K562 (cell line): ENCODE results near the gene TLE4. TPM values are rescaled to one million over a fixed set of nuclear protein-coding genes. Genes with fewer than 3 reads are reported as not detected.

Experiments used
- ATAC-seq: fragments of 200-7000 bp; cut with Tn5 transposase; 3 replicates; pipeline ENCODE4 v1.9.1; 2020; ENCODE audit warnings: moderate library complexity
- BruUV-seq: library from RNA; stranded (reverse); fragments of 400-500 nt; replicated peaks from 2 replicates; lab custom pipeline; 2021; lab: Mats Ljungman, UMichigan
- CTCF ChIA-PET: fragments of 300-600 bp; formaldehyde crosslinking; extraction: SDS; loops from one replicate; lab custom pipeline; 2021; ENCODE audit warnings: low intra/inter-chr PET ratio; lab: Yijun Ruan, JAX
- POLR2A ChIA-PET: fragments of 300-600, 350-650 bp; sonication (Branson Sonifier 250); formaldehyde crosslinking; extraction: SDS; loops from one replicate; lab custom pipeline; 2021; ENCODE audit warnings: antibody characterized with exemption, inconsistent platforms; lab: Yijun Ruan, JAX
- DNase-seq, 4 experiments: peaks; one replicate each; pipeline versions ENCODE4 v3.0.0 to v3.0.0-alpha.2; 2011 to 2018; ENCODE audit warnings: low spot score in 3 of 4, mixed read lengths in 3 of 4; ENCODE audit errors: extremely low read depth in 1 of 4
- FAIRE-seq: peaks from 2 replicates; lab custom pipeline; 2011; peaks lifted over from hg19 to GRCh38; lab: Jason Lieb, UNC
- H2AFZ ChIP-seq: 2 replicates; pipeline ENCODE4 v1.6.0; 2011; ENCODE audit warnings: low read depth, low read length, control low read depth, inconsistent platforms
- H3K27ac ChIP-seq: fragments of 200-600 bp; 3 replicates; pipeline ENCODE4 v1.8.0; 2011; ENCODE audit warnings: low read depth, mild to moderate bottlenecking, control low read depth, inconsistent platforms, low read length, moderate library complexity, mixed read lengths; ENCODE audit errors: extremely low read depth
- H3K27me3 ChIP-seq, 2 experiments: fragments of 300-600 bp in 1 of 2; 2 replicates in 1 of 2; 3 replicates in 1 of 2; pipeline versions ENCODE4 v1.6.0 to v1.8.0; 2011; ENCODE audit warnings: inconsistent platforms in 2 of 2, low read length in 2 of 2, mild to moderate bottlenecking in 1 of 2, mixed read lengths in 1 of 2, moderate library complexity in 1 of 2; ENCODE audit not compliant: control insufficient read depth in 2 of 2, insufficient read depth in 2 of 2
- H3K36me3 ChIP-seq: fragments of 300-600 bp; 3 replicates; pipeline ENCODE4 v1.8.0; 2011; ENCODE audit warnings: mild to moderate bottlenecking, low read length, inconsistent platforms; ENCODE audit not compliant: control insufficient read depth, insufficient read depth
- H3K4me1 ChIP-seq, 2 experiments: fragments of 200-600 bp in 1 of 2; replicated peaks in 1 of 2; 2 replicates in 1 of 2; 3 replicates in 1 of 2; pipeline versions ENCODE4 v1.5.1 to v1.8.0; 2011; ENCODE audit warnings: inconsistent platforms in 2 of 2, low read length in 2 of 2, mild to moderate bottlenecking in 1 of 2, mixed read lengths in 1 of 2, moderate library complexity in 1 of 2; ENCODE audit not compliant: control insufficient read depth in 2 of 2, insufficient read depth in 2 of 2
- H3K4me2 ChIP-seq: 2 replicates; pipeline ENCODE4 v1.6.1; 2011; ENCODE audit warnings: low read length, control low read depth, inconsistent platforms, mixed read lengths; ENCODE audit not compliant: insufficient read depth
- H3K4me3 ChIP-seq: fragments of 200-600 bp; sonication (generic), shearing (Covaris generic); 2 replicates; pipeline ENCODE4 v1.5.1; 2016; ENCODE audit warnings: control low read depth, inconsistent platforms
- H3K79me2 ChIP-seq: fragments of 200-600 bp; 3 replicates; pipeline ENCODE4 v1.8.0; 2011; ENCODE audit warnings: low read length, inconsistent platforms; ENCODE audit not compliant: control insufficient read depth, insufficient read depth
- H3K9ac ChIP-seq, 2 experiments: 2 replicates each; pipeline versions ENCODE4 v1.6.0 to v1.6.1; 2011; ENCODE audit warnings: low read depth in 2 of 2, low read length in 2 of 2, control low read depth in 1 of 2, inconsistent platforms in 1 of 2, mild to moderate bottlenecking in 1 of 2, mixed read lengths in 1 of 2; ENCODE audit not compliant: insufficient read depth in 1 of 2
- H3K9me1 ChIP-seq: one replicate; pipeline ENCODE4 v1.6.0; 2011; ENCODE audit warnings: inconsistent platforms, mild to moderate bottlenecking, low read length, moderate library complexity; ENCODE audit not compliant: control insufficient read depth, insufficient read depth
- H3K9me3 ChIP-seq: replicated peaks from 2 replicates; pipeline ENCODE4 v1.5.1; 2011; ENCODE audit warnings: low read depth, low read length, inconsistent platforms; ENCODE audit not compliant: control insufficient read depth, insufficient read depth
- H4K20me1 ChIP-seq: replicated peaks from 2 replicates; pipeline ENCODE4 v1.6.1; 2011; ENCODE audit warnings: low read length, inconsistent platforms, mixed read lengths; ENCODE audit not compliant: control insufficient read depth, insufficient read depth
- NBN ChIP-seq: fragments of 450-650 bp; IDR thresholded peaks from 2 replicates; pipeline ENCODE4 v1.6.1; 2016; ENCODE audit warnings: low read depth, mild to moderate bottlenecking
- WGBS: fragments of 100-300 bp; shearing (Covaris generic); methylation state at CpG from one replicate; pipeline ENCODE4 v1.1.6; 2016; ENCODE audit warnings: low coverage, mixed read lengths; ENCODE audit not compliant: insufficient coverage; ENCODE audit errors: missing lambda C conversion rate; 5-methylcytosine and 5-hydroxymethylcytosine counted together
- in situ Hi-C: fragments of 300-500 bp; cut with MboI; formaldehyde crosslinking; loops from 4 replicates; pipeline ENCODE4 v1.15.0; 2018; ENCODE audit warnings: inconsistent platforms, mixed read lengths
- intact Hi-C: fragments of 100-400 bp; cut with micrococcal nuclease; formaldehyde crosslinking; loops from 2 replicates; pipeline ENCODE4 v1.14.2; 2022
- polyA plus RNA-seq, 8 experiments: library from polyadenylated mRNA; depleted of rRNA in 4 of 8; stranded (reverse) in 5 of 8; unstranded in 3 of 8; fragments of >200 nt; fragmentation: Nextera tagmentation in 2 of 8; fragmentation: Illumina TruSeq in 1 of 8; extraction: Ambion mirVana in 2 of 8; extraction: Trizol in 1 of 8; gene quantifications; 2 replicates each; pipeline versions ENCODE4 v1.2.1 to v1.2.3, GENCODE V29; 2011 to 2014; ENCODE audit warnings: inconsistent platforms in 1 of 8, missing spikeins in 1 of 8
- total RNA-seq, 7 experiments: library from RNA; depleted of rRNA in 6 of 7; stranded (reverse); fragments of >200 nt in 6 of 7; fragmentation: Illumina TruSeq in 2 of 7; extraction: Trizol in 2 of 7; gene quantifications; 2 replicates each; pipeline versions ENCODE4 v1.2.1 to v1.2.3, GENCODE V29; 2011 to 2021; ENCODE audit warnings: low replicate concordance in 1 of 7
- TF ChIP-seq, protein P1 (sequence below), 2 experiments: fragments of 450-650 bp in 1 of 2; sonication (generic) in 1 of 2; formaldehyde crosslinking in 1 of 2; IDR thresholded peaks; 2 replicates each; pipeline versions ENCODE4 v1.7.1 to v1.9.0; 2016 to 2022; ENCODE audit warnings: inconsistent platforms in 1 of 2, mild to moderate bottlenecking in 1 of 2, missing genetic modification reagents in 1 of 2

Gene TLE4
- total and polyA plus RNA-seq, 9 of the 15 experiments (the other 6 are each of a cell fraction or from before 2014, with no cell fraction given) = 1.1 to 8.8 (median 5.7) TPM

DNA sequence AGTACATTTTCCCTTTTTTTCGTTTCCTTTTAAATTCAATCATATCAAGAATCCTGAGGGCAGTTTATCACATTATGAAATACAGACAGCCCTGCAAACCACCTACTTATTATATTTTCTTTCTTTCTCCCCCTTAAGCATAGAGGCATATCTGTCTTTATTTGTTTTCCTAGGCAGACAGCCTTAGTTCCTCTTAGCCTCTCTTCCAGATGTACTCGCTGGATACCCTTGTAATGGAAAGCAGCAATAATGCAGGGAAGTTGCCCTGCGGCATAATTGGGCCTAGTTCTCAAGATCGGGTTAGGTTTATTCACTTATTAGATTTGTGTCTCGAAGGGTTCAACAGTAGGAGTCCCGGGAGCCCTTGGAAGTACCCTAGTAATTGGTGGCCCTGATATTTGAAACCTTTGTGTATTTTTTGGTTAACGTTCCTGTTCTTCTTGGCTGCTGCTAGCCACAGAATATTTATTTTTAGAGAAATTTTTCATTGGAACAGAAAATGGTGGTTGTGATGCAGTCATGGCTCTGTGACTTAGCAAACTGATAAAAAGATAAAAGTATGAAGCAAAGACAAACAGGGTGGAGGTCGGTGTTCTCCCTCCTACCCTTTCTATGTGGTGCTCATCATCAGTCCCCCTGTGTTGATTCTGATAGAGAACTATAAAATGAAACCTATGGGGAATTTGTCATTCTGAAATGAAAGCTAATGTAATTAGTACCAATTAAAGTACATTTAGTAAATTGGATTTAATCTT, 6.4 kb downstream of the TLE4 start:
- H3K9me3 ChIP-seq = no peaks in the 10 kb centered on the region
- no peaks in the 10 kb centered on the region for H3K9me1 ChIP-seq
- H3K79me2 ChIP-seq = no peaks in the 10 kb centered on the region; the same call in 2 of the 3 replicates
- FAIRE-seq (no peak), ATAC-seq (no peak), DNase-seq (no peak)
- ChIA-PET CTCF (no interaction called here), POLR2A (no interaction called here)
- H3K4me2 ChIP-seq = no peak overlapping the region
- TF ChIP-seq NBN = no peak
- TF ChIP-seq, protein P1, sequence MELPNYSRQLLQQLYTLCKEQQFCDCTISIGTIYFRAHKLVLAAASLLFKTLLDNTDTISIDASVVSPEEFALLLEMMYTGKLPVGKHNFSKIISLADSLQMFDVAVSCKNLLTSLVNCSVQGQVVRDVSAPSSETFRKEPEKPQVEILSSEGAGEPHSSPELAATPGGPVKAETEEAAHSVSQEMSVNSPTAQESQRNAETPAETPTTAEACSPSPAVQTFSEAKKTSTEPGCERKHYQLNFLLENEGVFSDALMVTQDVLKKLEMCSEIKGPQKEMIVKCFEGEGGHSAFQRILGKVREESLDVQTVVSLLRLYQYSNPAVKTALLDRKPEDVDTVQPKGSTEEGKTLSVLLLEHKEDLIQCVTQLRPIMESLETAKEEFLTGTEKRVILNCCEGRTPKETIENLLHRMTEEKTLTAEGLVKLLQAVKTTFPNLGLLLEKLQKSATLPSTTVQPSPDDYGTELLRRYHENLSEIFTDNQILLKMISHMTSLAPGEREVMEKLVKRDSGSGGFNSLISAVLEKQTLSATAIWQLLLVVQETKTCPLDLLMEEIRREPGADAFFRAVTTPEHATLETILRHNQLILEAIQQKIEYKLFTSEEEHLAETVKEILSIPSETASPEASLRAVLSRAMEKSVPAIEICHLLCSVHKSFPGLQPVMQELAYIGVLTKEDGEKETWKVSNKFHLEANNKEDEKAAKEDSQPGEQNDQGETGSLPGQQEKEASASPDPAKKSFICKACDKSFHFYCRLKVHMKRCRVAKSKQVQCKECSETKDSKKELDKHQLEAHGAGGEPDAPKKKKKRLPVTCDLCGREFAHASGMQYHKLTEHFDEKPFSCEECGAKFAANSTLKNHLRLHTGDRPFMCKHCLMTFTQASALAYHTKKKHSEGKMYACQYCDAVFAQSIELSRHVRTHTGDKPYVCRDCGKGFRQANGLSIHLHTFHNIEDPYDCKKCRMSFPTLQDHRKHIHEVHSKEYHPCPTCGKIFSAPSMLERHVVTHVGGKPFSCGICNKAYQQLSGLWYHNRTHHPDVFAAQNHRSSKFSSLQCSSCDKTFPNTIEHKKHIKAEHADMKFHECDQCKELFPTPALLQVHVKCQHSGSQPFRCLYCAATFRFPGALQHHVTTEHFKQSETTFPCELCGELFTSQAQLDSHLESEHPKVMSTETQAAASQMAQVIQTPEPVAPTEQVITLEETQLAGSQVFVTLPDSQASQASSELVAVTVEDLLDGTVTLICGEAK (IDR thresholded peaks at IDR 0.05) = no peak
- TF ChIP-seq, protein P1 (CRISPR knock-in tag; IDR thresholded peaks at IDR 0.05) = no peak
- intact Hi-C loops = no loop called here
- BruUV-seq = no TSS peak
- H2AFZ ChIP-seq = no peak overlapping the region
- in situ Hi-C loops = no loop called here
- H3K27ac ChIP-seq = no peak overlapping the region
- H4K20me1 ChIP-seq = no peaks in the 10 kb centered on the region
- 13% methylated on average over 8 of the region's 8 CpGs for WGBS
- H3K4me3 ChIP-seq = no peak overlapping the region
- no peak overlapping the region for H3K9ac ChIP-seq
- H3K27me3 ChIP-seq = no peaks in the 10 kb centered on the region
- no peaks in the 10 kb centered on the region for H3K36me3 ChIP-seq
- H3K4me1 ChIP-seq = peaks cover 2 to 3% of the 10 kb centered on the region in 2 experiments; a peak in 3 of 5 replicates
